ENCODE measurements around the gene OARD1. TPM values are rescaled to one million over a fixed set of nuclear protein-coding genes. Genes with fewer than 3 reads are reported as not detected.
A peak's percentile ranks its signal among the peaks of the same experiment; 100 is the strongest.

Gene OARD1
- total RNA-seq, 2 donors from 2014 or later = 28.5 to 31.1 TPM

GRCh38 chr6:41085182-41085581 lies 13.0 kb upstream of the OARD1 start:
- Mint-ChIP-seq H3K4me1 (ENCODE audit: low read depth in 2 of 2) (peaks cover 16 to 19% of the 10 kb centered on the region in 2 donors), H3K36me3 (peaks cover 29% of the 10 kb centered on the region), H3K4me3 (no peak overlapping the region), H3K9me3 (no peaks in the 10 kb centered on the region), H3K27ac (no peak overlapping the region), H3K27me3 (no peaks in the 10 kb centered on the region)
- ATAC-seq (no peak), DNase-seq (ENCODE audit: low spot score) (no peak)

GRCh38 chr6:41083072-41083471 lies 10.9 kb upstream of the OARD1 start:
- peaks cover 18 to 20% of the 10 kb centered on the region in 2 donors for H3K4me1 Mint-ChIP-seq (ENCODE audit: low read depth in 2 of 2)
- DNase-seq (ENCODE audit: low spot score) = no peak
- H3K9me3 Mint-ChIP-seq = no peaks in the 10 kb centered on the region
- H3K36me3 Mint-ChIP-seq = peaks cover 34% of the 10 kb centered on the region
- no peak for ATAC-seq
- H3K4me3 Mint-ChIP-seq = no peak overlapping the region
- peak overlapping the region in 1 of 2 donors; percentile 57 for H3K27ac Mint-ChIP-seq
- no peaks in the 10 kb centered on the region for H3K27me3 Mint-ChIP-seq

GRCh38 chr6:41080621-41081020 lies 8.5 kb upstream of the OARD1 start:
- Mint-ChIP-seq H3K4me3 (peak overlapping the region; percentile 62), H3K9me3 (no peaks in the 10 kb centered on the region), H3K27me3 (no peaks in the 10 kb centered on the region), H3K36me3 (peaks cover 26% of the 10 kb centered on the region), H3K27ac (peak overlapping the region; percentile 80 to 88), H3K4me1 (ENCODE audit: low read depth in 2 of 2) (peaks cover 25% of the 10 kb centered on the region in 2 donors)
- DNase-seq (ENCODE audit: low spot score) (no peak), ATAC-seq (peak in 1 of 2 donors; percentile 66)

GRCh38 chr6:41079080-41079479 lies 6.9 kb upstream of the OARD1 start:
- DNase-seq (ENCODE audit: low spot score) = no peak
- peak overlapping the region; percentile 80 to 88 for H3K27ac Mint-ChIP-seq
- ATAC-seq = no peak
- H3K4me3 Mint-ChIP-seq = no peak overlapping the region
- peaks cover 22% of the 10 kb centered on the region for H3K36me3 Mint-ChIP-seq
- H3K4me1 Mint-ChIP-seq (ENCODE audit: low read depth in 2 of 2) = peaks cover 39 to 41% of the 10 kb centered on the region in 2 donors
- no peaks in the 10 kb centered on the region for H3K9me3 Mint-ChIP-seq
- no peaks in the 10 kb centered on the region for H3K27me3 Mint-ChIP-seq

- Mint-ChIP-seq H3K9me3 (no peaks in the 10 kb centered on the region), H3K4me1 (ENCODE audit: low read depth in 2 of 2) (peaks cover 40 to 44% of the 10 kb centered on the region in 2 donors), H3K27ac (no peak overlapping the region), H3K36me3 (peaks cover 22% of the 10 kb centered on the region), H3K27me3 (no peaks in the 10 kb centered on the region), H3K4me3 (no peak overlapping the region)
- DNase-seq (ENCODE audit: low spot score) = no peak
- no peak for ATAC-seq
These were observed 5.9 kb upstream of the OARD1 start for GRCh38 chr6:41078101-41078500.

GRCh38 chr6:41077536-41077935 lies 5.4 kb upstream of the OARD1 start:
- Mint-ChIP-seq H3K27me3 (no peaks in the 10 kb centered on the region), H3K27ac (no peak overlapping the region), H3K36me3 (peaks cover 22% of the 10 kb centered on the region), H3K4me1 (ENCODE audit: low read depth in 2 of 2) (peaks cover 36 to 40% of the 10 kb centered on the region in 2 donors), H3K9me3 (no peaks in the 10 kb centered on the region), H3K4me3 (no peak overlapping the region)
- no peak for DNase-seq (ENCODE audit: low spot score)
- no peak for ATAC-seq

- peak overlapping the region; percentile 90 to 91 for H3K27ac Mint-ChIP-seq
These were observed 3.8 kb upstream of the OARD1 start for GRCh38 chr6:41075651-41076626.

GRCh38 chr6:41074692-41075436 lies 2.7 kb upstream of the OARD1 start:
- H3K9me3 Mint-ChIP-seq = no peaks in the 10 kb centered on the region
- H3K27ac Mint-ChIP-seq = peak overlapping the region; percentile 90 to 91
- DNase-seq (ENCODE audit: low spot score) (no peak), ATAC-seq (no peak)
- H3K27me3 Mint-ChIP-seq = no peaks in the 10 kb centered on the region
- peak overlapping the region; percentile 94 for H3K4me3 Mint-ChIP-seq
- peaks cover 13% of the 10 kb centered on the region for H3K36me3 Mint-ChIP-seq
- peaks cover 23 to 41% of the 10 kb centered on the region in 2 donors for H3K4me1 Mint-ChIP-seq (ENCODE audit: low read depth in 2 of 2)

More at GRCh38 chr6:41075651-41076626, 3.8 kb upstream of the OARD1 start:
- no peaks in the 10 kb centered on the region for H3K9me3 Mint-ChIP-seq
- ATAC-seq = no peak
- H3K4me1 Mint-ChIP-seq (ENCODE audit: low read depth in 2 of 2) = peaks cover 30 to 43% of the 10 kb centered on the region in 2 donors
- no peaks in the 10 kb centered on the region for H3K27me3 Mint-ChIP-seq
- peaks cover 21% of the 10 kb centered on the region for H3K36me3 Mint-ChIP-seq
- no peak for DNase-seq (ENCODE audit: low spot score)
- H3K4me3 Mint-ChIP-seq = peak overlapping the region; percentile 94

GRCh38 chr6:41073968-41074691 lies 2.0 kb upstream of the OARD1 start:
- H3K9me3 Mint-ChIP-seq = no peaks in the 10 kb centered on the region
- no peaks in the 10 kb centered on the region for H3K27me3 Mint-ChIP-seq
- peak overlapping the region; percentile 90 to 91 for H3K27ac Mint-ChIP-seq
- peaks cover 23 to 41% of the 10 kb centered on the region in 2 donors for H3K4me1 Mint-ChIP-seq (ENCODE audit: low read depth in 2 of 2)
- no peak for ATAC-seq
- H3K36me3 Mint-ChIP-seq = peaks cover 13% of the 10 kb centered on the region
- peak overlapping the region; percentile 94 for H3K4me3 Mint-ChIP-seq
- no peak for DNase-seq (ENCODE audit: low spot score)

GRCh38 chr6:41073203-41073967 lies 1.2 kb upstream of the OARD1 start:
- peaks cover 16% of the 10 kb centered on the region for H3K36me3 Mint-ChIP-seq

GRCh38 chr6:41072836-41073202 lies 663 bp upstream of the OARD1 start, which contains the start of gene NFYA:
Gene NFYA, plus strand, starts transcription at chr6:41072974. Its CDS starts 6,116 bp downstream, at chr6:41079090.
- peaks cover 23 to 45% of the 10 kb centered on the region in 2 donors for H3K4me1 Mint-ChIP-seq (ENCODE audit: low read depth in 2 of 2)
- H3K36me3 Mint-ChIP-seq = peaks cover 17% of the 10 kb centered on the region
- no peaks in the 10 kb centered on the region for H3K27me3 Mint-ChIP-seq

More at GRCh38 chr6:41073203-41073967, 1.2 kb upstream of the OARD1 start:
- Mint-ChIP-seq H3K4me3 (peak overlapping the region; percentile 94), H3K27ac (peak overlapping the region; percentile 98), H3K4me1 (ENCODE audit: low read depth in 2 of 2) (peaks cover 23 to 41% of the 10 kb centered on the region in 2 donors), H3K27me3 (no peaks in the 10 kb centered on the region), H3K9me3 (no peaks in the 10 kb centered on the region)
- ATAC-seq = peak; percentile 26 to 37
- peak; percentile 89 for DNase-seq (ENCODE audit: low spot score)

GRCh38 chr6:41071501-41071922 lies 644 bp downstream of the OARD1 start:
- peaks cover 30% of the 10 kb centered on the region for H3K36me3 Mint-ChIP-seq

More at GRCh38 chr6:41072836-41073202, 663 bp upstream of the OARD1 start, which contains the start of gene NFYA:
- Mint-ChIP-seq H3K9me3 (no peaks in the 10 kb centered on the region), H3K27ac (peak within 1 kb of the TSS; percentile 98), H3K4me3 (peak within 1 kb of the TSS; percentile 94)
- ATAC-seq = peak; percentile 87 to 88
- DNase-seq (ENCODE audit: low spot score) = no peak

More at GRCh38 chr6:41071501-41071922, 644 bp downstream of the OARD1 start:
- Mint-ChIP-seq H3K4me3 (peak overlapping the region; percentile 90), H3K4me1 (ENCODE audit: low read depth in 2 of 2) (peaks cover 28 to 56% of the 10 kb centered on the region in 2 donors), H3K9me3 (no peaks in the 10 kb centered on the region), H3K27me3 (no peaks in the 10 kb centered on the region), H3K27ac (peak overlapping the region; percentile 98)
- no peak for ATAC-seq
- no peak for DNase-seq (ENCODE audit: low spot score)

Measured in natural killer cell treated with Interleukin-12 subunit alpha and Interleukin-12 subunit beta and Interleukin-15 and Interleukin-18, amount 100 ng/mL, for 72 hours (primary cell).